Heart left ventricle (tissue), 13 donors: ENCODE results near the gene TAF5L.

Experiments
- POLR2A ChIP-seq, 2 donors: fragments of 450-650 bp; IDR thresholded peaks; one replicate each; pipeline ENCODE4 v1.6.1; 2017; ENCODE audit warnings: antibody characterized with exemption in 2 of 2, mild to moderate bottlenecking in 2 of 2, moderate library complexity in 2 of 2
- TF ChIP-seq, protein P1 (sequence below), 12 donors: fragments of 200-600 bp; sonication (generic) in 4 of 12; IDR thresholded peaks; one replicate each; pipeline versions ENCODE4 v1.5.0 to v1.8.0; 2018 to 2022; ENCODE audit warnings: antibody characterized with exemption in 12 of 12, mild to moderate bottlenecking in 5 of 12
- donor health status: ischemic (EF 13 %, LVEDD 7.1; RV severe dilation, severe dysfunction).
- donor health status: DM: no; HTN: yes; CAD: no.
- donor health status: DM: no; HTN: no; CAD: no.
- donor health status: ischemic (EF 25% LVEDD 6.9; RV normal size, moderate dysfunction).
- donor health status: ischemic (EF 25% LVEDD 5.7; RV mildly dilated, moderate dysfunction).
- donor health status: ischemic (EF 35%, LVEDD 5.7; RV mildly dilated, moderate dysfunction).
- donor health status: nonischemic (EF 11% LVEDD 7.7; RV severe dilation, severe dysfunction).
- donor health status: DM: yes; HTN: yes; CAD: no.
- donor health status: PGD.
- donor health status: ischemic (EF 29% LVEDD 5.4; RV normal size, mild dysfunction).
- donor health status: nonischemic (EF 23%, LVEDD 6.1; RV moderate dilation, normal function).

DNA sequence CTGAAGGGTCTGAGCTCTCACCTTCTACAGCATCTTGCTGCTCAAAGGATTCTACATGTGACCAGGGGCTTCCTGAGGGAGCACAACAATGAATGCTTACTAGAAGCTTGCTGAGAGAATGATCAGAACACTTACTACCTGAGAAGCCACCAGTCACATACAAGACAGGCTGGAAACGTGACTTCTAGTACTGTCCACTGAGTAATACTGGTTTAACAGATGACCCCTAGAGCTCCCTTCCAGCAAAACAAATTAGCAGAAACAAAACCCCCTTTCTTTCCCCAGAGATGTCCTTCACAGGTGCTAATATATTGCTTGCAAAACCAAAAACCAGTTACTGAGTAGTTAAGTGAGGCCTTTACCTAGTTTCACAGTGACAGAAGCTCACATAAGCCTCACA is 2.1 kb downstream of the TAF5L start:
- TF ChIP-seq, protein P1, sequence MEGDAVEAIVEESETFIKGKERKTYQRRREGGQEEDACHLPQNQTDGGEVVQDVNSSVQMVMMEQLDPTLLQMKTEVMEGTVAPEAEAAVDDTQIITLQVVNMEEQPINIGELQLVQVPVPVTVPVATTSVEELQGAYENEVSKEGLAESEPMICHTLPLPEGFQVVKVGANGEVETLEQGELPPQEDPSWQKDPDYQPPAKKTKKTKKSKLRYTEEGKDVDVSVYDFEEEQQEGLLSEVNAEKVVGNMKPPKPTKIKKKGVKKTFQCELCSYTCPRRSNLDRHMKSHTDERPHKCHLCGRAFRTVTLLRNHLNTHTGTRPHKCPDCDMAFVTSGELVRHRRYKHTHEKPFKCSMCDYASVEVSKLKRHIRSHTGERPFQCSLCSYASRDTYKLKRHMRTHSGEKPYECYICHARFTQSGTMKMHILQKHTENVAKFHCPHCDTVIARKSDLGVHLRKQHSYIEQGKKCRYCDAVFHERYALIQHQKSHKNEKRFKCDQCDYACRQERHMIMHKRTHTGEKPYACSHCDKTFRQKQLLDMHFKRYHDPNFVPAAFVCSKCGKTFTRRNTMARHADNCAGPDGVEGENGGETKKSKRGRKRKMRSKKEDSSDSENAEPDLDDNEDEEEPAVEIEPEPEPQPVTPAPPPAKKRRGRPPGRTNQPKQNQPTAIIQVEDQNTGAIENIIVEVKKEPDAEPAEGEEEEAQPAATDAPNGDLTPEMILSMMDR (IDR thresholded peaks at IDR 0.05), result no peak
- TF ChIP-seq POLR2A (IDR thresholded peaks at IDR 0.05), result no peak
